Right lung (tissue), 10 donors: Measurements from ENCODE around the gene ZFYVE19. TPM values are rescaled to one million over a fixed set of nuclear protein-coding genes. Genes with fewer than 3 reads are reported as not detected.

ENCODE experiments used
- DNase-seq, 2 donors: peaks; one replicate each; pipeline ENCODE4 v3.0.0-alpha.2; 2013
- long read RNA-seq, 8 donors: transcript quantifications; one replicate each; lab custom pipeline, GENCODE V29; 2026
- polyA plus RNA-seq, 5 donors: library from polyadenylated mRNA; unstranded; fragments of 120-200 nt; gene quantifications; one replicate each; pipeline versions ENCODE4 v1.2.1 to v1.2.3, GENCODE V29; 2013; ENCODE audit warnings: inconsistent platforms in 1 of 5, low replicate concordance in 1 of 5; ENCODE audit not compliant: insufficient read length in 5 of 5, insufficient read depth in 1 of 5

Gene ZFYVE19
- polyA plus RNA-seq, result 10 to 100 TPM; 26.2 to 32.5 (median 31.9) TPM
- long read RNA-seq, donor 1, partial matches to known transcripts, result 5 of 8 reads
- long read RNA-seq, donor 1, other reads (novel, unspliced or antisense), result 0 of 8 reads
- long read RNA-seq, donor 2, partial matches to known transcripts, result 0 of 5 reads
- long read RNA-seq, donor 2, other reads (novel, unspliced or antisense), result 0 of 5 reads
- long read RNA-seq, donor 3, partial matches to known transcripts, result 0 of 8 reads
- long read RNA-seq, donor 3, other reads (novel, unspliced or antisense), result 0 of 8 reads
- long read RNA-seq, donor 4, partial matches to known transcripts, result 0 of 1 reads
- long read RNA-seq, donor 4, other reads (novel, unspliced or antisense), result 0 of 1 reads
- long read RNA-seq, donor 5, partial matches to known transcripts, result 5 of 9 reads
- long read RNA-seq, donor 5, other reads (novel, unspliced or antisense), result 0 of 9 reads
- long read RNA-seq, donor 6, transcript ZFYVE19-203 (11 exons, 2,775 nt), result major isoform, 6 of 7 reads
- long read RNA-seq, donor 6, partial matches to known transcripts, result 0 of 7 reads
- long read RNA-seq, donor 6, other reads (novel, unspliced or antisense), result 0 of 7 reads
- long read RNA-seq, donor 7, partial matches to known transcripts, result 0 of 3 reads
- long read RNA-seq, donor 7, other reads (novel, unspliced or antisense), result 0 of 3 reads
- long read RNA-seq, donor 8, partial matches to known transcripts, result 0 of 4 reads
- long read RNA-seq, donor 8, other reads (novel, unspliced or antisense), result 0 of 4 reads

DNA sequence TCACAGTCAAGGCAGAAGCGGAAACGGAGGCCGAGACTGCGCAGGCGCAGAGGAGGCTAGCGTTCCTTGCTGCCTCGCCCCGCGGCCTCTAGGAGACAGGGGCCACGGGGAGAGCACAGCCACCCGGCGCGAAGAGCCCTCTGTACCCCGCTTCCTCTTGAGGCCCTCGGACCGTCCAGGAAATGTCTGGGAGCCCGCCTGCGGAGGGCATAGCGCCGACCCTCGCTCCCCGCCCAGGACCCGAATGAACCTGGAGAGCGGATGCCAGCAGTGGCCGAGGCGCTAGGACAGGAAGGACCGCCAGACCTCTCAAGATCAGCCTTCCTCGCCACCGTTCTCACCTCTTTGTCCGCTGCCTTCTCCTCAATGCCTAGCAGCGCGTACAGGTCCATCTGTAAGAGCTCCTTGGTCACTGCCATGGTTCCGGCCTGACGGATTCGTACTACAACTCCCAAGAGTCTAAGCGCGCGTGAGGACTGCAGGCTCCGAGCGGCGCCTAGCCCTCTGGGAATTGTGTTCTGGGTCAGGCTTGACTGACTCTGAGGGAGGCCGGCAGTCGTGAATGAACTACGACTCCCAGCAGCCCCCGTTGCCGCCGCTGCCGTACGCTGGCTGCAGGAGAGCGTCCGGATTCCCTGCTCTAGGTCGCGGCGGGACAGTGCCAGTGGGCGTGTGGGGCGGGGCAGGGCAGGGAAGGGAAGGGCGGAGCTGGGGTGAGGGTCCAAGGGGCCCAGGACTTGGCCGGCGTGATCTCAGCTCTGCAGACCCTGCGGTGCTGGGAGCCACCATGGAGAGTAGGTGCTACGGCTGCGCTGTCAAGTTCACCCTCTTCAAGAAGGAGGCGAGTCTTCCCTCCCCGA, at the start of gene ZFYVE19, which contains the start of gene DNAJC17:
Gene ZFYVE19 (plus strand): TSS at position 62 of the 860 bp plus-strand sequence. CDS start 501 bp downstream, at position 563.
Gene DNAJC17 (minus strand): TSS at position 446 of the 860 bp plus-strand sequence. CDS start 27 bp downstream, at position 419.
- peak; percentile 95 for DNase-seq

- no peak for DNase-seq
Measured at GRCh38 chr15:40759961-40760360, 46.9 kb upstream of the ZFYVE19 start.

GRCh38 chr15:40762919-40763800, 43.7 kb upstream of the ZFYVE19 start:
- DNase-seq, result peak; percentile 74 to 79

DNA sequence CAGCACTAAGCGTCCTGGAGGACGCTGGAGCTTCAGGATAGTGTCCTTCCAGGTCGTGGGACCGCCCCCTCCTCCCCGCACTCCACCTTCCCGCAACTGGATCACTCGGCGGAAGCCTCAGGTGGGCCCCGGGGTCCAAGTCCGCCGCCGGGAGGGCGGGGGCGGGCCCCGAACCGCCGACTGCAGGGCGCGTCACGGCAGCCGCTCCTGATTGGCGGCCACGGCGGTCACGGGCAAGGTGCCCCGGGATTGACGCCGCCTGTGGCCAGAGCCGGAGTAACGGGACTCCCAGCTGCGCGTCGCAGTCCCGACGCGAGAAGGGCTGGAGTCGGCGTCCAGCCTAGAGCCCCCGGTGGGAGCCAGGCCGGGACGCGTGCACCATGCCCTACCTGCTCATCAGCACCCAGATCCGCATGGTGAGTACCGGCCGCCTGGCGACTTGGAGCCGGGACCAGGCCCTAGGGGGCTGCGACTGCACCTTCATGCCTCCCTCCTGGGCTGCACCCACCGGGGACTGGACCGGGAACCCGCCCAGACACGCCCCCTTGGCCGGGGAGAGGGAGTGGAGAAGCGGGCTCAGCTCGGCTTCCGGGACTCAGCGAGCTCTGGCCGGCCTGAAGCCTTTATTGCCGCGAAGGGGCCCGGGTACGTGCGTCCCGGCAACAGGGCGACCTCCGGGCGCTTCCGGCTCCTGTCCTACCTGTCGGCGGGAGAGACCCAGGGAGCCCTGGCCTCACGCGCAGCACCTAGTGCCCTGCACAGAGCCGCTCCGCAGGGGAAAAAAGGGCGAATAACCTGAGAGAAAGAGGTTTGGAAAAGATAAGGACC, 42.9 kb upstream of the ZFYVE19 start, which contains the start of gene GCHFR:
Gene GCHFR (plus strand): TSS at position 268 of the 828 bp plus-strand sequence. CDS start 113 bp downstream, at position 381.
- DNase-seq, result peak; percentile 81 to 86

GRCh38 chr15:40764629-40765103, 42.2 kb upstream of the ZFYVE19 start:
- no peak for DNase-seq

DNA sequence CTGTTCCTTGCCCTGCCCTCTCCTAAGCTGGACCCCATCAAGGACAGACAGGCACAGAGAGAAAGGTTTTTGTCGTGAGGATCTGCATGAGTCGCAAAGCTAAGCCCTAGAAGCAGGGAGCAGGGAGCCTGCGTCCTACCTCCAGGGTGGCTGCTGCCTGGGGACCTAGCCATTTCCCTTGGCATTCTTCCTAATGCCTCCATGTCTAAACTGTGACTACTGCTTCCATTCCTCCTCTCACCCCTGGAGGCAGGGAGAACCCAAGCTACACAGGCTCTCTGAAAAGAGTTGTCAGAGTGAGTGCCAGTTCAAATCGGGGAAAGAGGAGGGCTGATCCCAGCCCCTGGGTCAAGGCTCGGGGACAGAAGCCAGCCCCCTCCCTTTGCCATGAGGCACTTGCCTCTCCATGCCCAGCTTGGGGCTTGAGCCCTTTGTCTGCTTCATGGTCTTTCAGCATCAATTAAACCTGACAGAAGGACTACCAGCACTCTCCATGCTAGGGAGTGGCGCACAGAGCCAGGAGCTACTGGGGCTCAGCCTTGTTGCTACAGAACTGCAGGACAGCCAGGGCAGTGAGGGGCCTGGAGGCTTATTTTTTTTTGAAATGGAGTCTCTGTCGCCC, 40.6 kb upstream of the ZFYVE19 start:
- DNase-seq, result no peak

GRCh38 chr15:40766906-40767837, 39.7 kb upstream of the ZFYVE19 start:
- no peak for DNase-seq

DNA sequence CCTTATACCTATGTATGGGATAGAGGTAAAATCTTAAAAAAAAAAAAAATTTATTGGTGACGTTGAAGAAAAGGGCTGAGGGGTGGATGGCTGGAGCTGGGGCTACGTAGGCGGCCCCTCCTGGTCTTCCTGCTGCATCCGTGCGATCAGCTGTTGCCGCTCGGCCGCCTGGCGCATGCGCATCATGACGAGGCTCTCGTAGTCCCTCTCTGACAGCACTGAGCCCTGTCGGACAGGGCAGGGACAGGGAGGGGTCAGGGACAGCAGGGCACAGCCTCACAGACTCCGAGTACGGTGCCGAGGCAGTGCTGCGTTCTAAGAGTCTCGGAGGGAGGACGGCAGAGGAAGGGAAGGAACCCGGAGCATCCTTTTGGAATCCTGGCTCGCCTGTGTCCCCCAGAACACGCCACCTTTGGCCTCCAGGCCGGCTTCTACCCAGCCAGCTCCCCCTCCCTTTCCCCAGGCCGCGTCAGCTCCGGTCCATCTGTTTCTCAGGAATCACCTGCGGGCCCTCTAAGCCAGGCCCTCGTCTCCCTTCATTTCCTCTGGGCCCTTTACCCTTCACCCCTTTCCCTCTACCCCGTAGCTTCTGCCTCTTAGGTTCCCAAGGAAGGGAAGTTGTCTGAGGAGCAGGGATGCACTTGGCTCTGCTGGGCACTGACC, 38.9 kb upstream of the ZFYVE19 start:
- no peak for DNase-seq

GRCh38 chr15:40768521-40769273, 38.2 kb upstream of the ZFYVE19 start:
- DNase-seq, result no peak

GRCh38 chr15:40769274-40770146, 37.4 kb upstream of the ZFYVE19 start, which contains the start of gene C15orf62:
Gene C15orf62, plus strand, starts transcription at chr15:40769980. Its CDS starts 516 bp downstream, at chr15:40770496.
- no peak for DNase-seq

DNA sequence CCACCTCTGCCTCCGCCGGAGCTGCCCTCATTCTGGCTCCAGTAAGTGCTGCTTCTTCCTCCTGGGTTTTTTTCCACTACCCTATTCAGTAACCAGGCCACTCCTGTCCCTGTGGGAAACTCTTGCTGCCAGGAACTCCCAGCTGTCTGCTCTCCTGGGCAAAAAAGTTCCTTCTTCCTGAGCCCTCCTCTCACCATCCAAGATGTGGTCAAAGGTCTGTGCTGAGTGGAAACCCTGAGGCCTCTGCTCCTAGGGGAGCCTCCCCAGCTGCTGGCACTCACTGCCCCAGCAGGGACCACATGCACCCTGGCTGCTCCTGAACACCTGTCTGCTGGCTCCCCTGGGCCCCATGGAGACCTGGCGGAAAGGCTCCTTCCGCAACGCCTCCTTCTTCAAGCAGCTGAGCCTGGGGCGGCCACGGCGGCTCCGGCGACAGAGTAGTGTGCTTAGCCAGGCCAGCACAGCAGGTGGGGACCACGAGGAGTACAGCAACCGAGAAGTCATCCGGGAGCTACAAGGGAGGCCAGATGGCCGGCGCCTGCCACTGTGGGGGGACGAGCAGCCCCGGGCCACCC, 36.7 kb upstream of the ZFYVE19 start:
- DNase-seq, result no peak

DNA sequence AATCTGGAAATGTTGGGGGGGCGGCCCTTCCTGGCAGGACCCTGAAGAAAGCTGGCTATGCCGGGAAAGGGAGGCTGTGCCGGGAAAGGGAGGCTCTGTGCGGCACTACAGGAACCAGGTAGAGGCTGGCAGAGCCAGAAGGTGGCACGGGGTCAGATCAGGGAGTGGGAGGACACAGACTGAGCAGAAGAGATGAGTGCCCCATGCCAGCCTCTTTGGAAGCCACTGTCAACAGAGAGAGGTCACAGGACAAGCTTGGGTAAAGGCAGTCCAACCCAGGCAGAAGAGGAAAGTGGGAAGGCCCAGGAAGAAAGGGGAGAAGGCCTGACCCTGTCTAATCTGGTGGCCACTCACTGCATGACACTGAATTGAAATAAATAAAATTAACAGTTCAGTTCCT, 35.6 kb upstream of the ZFYVE19 start:
- DNase-seq, result no peak

GRCh38 chr15:40772014-40772413, 34.9 kb upstream of the ZFYVE19 start:
- DNase-seq, result no peak

DNA sequence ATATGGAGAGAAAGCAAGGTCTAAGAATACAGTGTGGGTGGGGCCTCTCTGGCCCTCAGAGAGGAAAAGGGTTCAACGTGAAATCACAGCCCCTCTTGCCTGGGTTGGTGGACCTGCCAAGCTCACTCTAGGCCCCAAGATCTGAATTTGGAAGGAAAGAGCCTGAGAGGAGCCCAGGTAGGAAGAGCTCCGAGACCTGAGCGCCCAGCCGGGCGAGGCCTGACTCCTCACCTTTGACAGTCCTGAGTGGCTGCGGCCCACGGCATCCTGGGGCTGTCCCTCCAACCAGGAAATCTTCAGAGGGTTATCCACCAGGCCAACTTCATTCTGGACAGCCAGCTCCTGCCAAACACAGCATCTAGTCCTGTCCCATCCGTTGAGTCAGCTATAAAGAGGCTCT, 33.4 kb upstream of the ZFYVE19 start:
- DNase-seq, result no peak

- no peak for DNase-seq
Measured at GRCh38 chr15:40773902-40774301, 33.0 kb upstream of the ZFYVE19 start.
